ENCODE data around the gene TM4SF4. TPM values are rescaled to one million over a fixed set of nuclear protein-coding genes. Genes with fewer than 3 reads are reported as not detected.

Gene TM4SF4
- total and polyA plus RNA-seq, 4 donors: 184 to 230 (median 208) TPM

DNA sequence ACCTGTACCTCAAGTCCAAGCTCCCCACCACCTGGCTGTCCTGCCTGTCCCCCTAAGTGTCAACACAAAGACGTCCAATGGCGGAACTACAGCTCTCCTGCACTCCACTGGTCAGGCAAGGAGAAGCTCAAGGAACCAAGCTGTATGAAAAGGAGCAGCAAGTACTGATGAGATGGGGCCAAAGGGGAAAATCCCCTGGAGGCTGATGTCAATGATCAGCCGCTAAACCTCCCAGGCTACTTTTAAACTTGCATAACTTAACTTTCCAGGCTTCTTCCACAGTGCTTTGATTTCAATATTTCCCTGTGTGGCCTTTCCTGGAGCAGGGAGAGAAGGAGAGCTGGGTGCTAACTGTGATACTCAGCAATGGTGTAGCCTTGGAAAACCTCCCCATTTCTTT, 35.0 kb downstream of the TM4SF4 start:
- no peaks in the 10 kb centered on the region for H3K36me3 ChIP-seq (ENCODE audit: control insufficient read depth in 4 of 4, insufficient read depth in 3 of 4, low read depth in 1 of 4, low read length in 3 of 4)
- no peaks in the 10 kb centered on the region for H3K9me3 ChIP-seq (ENCODE audit: control insufficient read depth in 4 of 4, low read length in 3 of 4)
- DNase-seq (ENCODE audit: low spot score): no peak
- 90% methylated on average over 3 of the region's 3 CpGs for WGBS
- H3K4me1 ChIP-seq (ENCODE audit: control insufficient read depth in 4 of 4, insufficient read depth in 4 of 4, low read length in 3 of 4): peaks cover 0 to 10% (median 4%) of the 10 kb centered on the region in 4 donors
- H3K27ac ChIP-seq (ENCODE audit: low read depth in 1 of 2, low read length in 2 of 2): no peak overlapping the region
- H3K4me3 ChIP-seq (ENCODE audit: low read depth in 1 of 3, low read length in 3 of 3): no peak overlapping the region
- H3K27me3 ChIP-seq (ENCODE audit: control insufficient read depth in 4 of 4, insufficient read depth in 4 of 4, low read length in 3 of 4): no peaks in the 10 kb centered on the region
- H3K9ac ChIP-seq (ENCODE audit: low read depth in 1 of 2, low read length in 2 of 2): no peak overlapping the region
- TF ChIP-seq RAD21 (IDR thresholded peaks at IDR 0.05) (no peak), HNF4A (conservative IDR thresholded peaks at IDR 0.05) (no peak), TAF1 (conservative IDR thresholded peaks at IDR 0.05) (no peak), GABPA (IDR thresholded peaks at IDR 0.05 in 1 of 2, conservative IDR thresholded peaks at IDR 0.05 in 1 of 2) (no peak), YY1 (IDR thresholded peaks at IDR 0.05) (no peak), EGR1 (IDR thresholded peaks at IDR 0.05; ENCODE audit: low read depth in 2 of 2) (no peak)
- TF ChIP-seq, protein P1, sequence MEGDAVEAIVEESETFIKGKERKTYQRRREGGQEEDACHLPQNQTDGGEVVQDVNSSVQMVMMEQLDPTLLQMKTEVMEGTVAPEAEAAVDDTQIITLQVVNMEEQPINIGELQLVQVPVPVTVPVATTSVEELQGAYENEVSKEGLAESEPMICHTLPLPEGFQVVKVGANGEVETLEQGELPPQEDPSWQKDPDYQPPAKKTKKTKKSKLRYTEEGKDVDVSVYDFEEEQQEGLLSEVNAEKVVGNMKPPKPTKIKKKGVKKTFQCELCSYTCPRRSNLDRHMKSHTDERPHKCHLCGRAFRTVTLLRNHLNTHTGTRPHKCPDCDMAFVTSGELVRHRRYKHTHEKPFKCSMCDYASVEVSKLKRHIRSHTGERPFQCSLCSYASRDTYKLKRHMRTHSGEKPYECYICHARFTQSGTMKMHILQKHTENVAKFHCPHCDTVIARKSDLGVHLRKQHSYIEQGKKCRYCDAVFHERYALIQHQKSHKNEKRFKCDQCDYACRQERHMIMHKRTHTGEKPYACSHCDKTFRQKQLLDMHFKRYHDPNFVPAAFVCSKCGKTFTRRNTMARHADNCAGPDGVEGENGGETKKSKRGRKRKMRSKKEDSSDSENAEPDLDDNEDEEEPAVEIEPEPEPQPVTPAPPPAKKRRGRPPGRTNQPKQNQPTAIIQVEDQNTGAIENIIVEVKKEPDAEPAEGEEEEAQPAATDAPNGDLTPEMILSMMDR (IDR thresholded peaks at IDR 0.05; ENCODE audit: low read depth, low read length, missing input control): no peak

DNA sequence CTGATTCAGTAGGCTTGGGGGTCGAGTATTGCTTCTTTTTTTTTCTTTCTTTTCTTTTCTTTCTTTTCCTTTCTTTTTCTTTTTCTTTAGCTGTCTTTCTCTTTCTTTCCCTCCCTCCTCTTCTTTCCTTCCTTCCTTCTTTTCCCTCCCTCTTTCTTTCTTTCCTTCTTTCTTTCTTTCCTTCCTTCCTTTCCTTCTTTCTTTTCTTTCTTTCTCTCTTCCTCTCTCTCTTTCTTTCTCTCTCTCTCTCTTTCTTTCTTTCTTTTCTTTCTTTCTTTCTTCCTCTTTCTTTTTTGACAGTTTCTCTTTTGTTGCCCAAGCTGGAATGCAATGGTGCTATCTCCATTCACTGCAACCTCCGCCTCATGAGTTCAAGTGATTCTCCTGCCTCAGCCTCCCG, 36.0 kb downstream of the TM4SF4 start:
- TF ChIP-seq TAF1 (conservative IDR thresholded peaks at IDR 0.05) (no peak), RXRA (IDR thresholded peaks at IDR 0.05) (no peak), SP1 (IDR thresholded peaks at IDR 0.05) (no peak), FOXA2 (IDR thresholded peaks at IDR 0.05) (no peak), HNF4A (conservative IDR thresholded peaks at IDR 0.05) (no peak), RAD21 (IDR thresholded peaks at IDR 0.05) (no peak), FOXA1 (IDR thresholded peaks at IDR 0.05) (no peak)
- TF ChIP-seq, protein P2, sequence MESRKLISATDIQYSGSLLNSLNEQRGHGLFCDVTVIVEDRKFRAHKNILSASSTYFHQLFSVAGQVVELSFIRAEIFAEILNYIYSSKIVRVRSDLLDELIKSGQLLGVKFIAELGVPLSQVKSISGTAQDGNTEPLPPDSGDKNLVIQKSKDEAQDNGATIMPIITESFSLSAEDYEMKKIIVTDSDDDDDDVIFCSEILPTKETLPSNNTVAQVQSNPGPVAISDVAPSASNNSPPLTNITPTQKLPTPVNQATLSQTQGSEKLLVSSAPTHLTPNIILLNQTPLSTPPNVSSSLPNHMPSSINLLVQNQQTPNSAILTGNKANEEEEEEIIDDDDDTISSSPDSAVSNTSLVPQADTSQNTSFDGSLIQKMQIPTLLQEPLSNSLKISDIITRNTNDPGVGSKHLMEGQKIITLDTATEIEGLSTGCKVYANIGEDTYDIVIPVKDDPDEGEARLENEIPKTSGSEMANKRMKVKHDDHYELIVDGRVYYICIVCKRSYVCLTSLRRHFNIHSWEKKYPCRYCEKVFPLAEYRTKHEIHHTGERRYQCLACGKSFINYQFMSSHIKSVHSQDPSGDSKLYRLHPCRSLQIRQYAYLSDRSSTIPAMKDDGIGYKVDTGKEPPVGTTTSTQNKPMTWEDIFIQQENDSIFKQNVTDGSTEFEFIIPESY (IDR thresholded peaks at IDR 0.05): no peak
- TF ChIP-seq, protein P3, sequence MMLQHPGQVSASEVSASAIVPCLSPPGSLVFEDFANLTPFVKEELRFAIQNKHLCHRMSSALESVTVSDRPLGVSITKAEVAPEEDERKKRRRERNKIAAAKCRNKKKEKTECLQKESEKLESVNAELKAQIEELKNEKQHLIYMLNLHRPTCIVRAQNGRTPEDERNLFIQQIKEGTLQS (IDR thresholded peaks at IDR 0.05): no peak
- TF ChIP-seq, protein P4, sequence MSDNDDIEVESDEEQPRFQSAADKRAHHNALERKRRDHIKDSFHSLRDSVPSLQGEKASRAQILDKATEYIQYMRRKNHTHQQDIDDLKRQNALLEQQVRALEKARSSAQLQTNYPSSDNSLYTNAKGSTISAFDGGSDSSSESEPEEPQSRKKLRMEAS (IDR thresholded peaks at IDR 0.05): no peak
- Histone ChIP-seq H3K9me3 (ENCODE audit: control insufficient read depth in 4 of 4, low read length in 3 of 4) (no peaks in the 10 kb centered on the region), H3K4me3 (ENCODE audit: low read depth in 1 of 3, low read length in 3 of 3) (no peak overlapping the region), H3K27ac (ENCODE audit: low read depth in 1 of 2, low read length in 2 of 2) (no peak overlapping the region), H3K9ac (ENCODE audit: low read depth in 1 of 2, low read length in 2 of 2) (no peak overlapping the region), H3K36me3 (ENCODE audit: control insufficient read depth in 4 of 4, insufficient read depth in 3 of 4, low read depth in 1 of 4, low read length in 3 of 4) (no peaks in the 10 kb centered on the region), H3K4me1 (ENCODE audit: control insufficient read depth in 4 of 4, insufficient read depth in 4 of 4, low read length in 3 of 4) (peaks cover 0 to 10% (median 4%) of the 10 kb centered on the region in 4 donors), H3K27me3 (ENCODE audit: control insufficient read depth in 4 of 4, insufficient read depth in 4 of 4, low read length in 3 of 4) (no peaks in the 10 kb centered on the region)
- 91% methylated on average over 3 of the region's 3 CpGs for WGBS
- no peak for DNase-seq (ENCODE audit: low spot score)

DNA sequence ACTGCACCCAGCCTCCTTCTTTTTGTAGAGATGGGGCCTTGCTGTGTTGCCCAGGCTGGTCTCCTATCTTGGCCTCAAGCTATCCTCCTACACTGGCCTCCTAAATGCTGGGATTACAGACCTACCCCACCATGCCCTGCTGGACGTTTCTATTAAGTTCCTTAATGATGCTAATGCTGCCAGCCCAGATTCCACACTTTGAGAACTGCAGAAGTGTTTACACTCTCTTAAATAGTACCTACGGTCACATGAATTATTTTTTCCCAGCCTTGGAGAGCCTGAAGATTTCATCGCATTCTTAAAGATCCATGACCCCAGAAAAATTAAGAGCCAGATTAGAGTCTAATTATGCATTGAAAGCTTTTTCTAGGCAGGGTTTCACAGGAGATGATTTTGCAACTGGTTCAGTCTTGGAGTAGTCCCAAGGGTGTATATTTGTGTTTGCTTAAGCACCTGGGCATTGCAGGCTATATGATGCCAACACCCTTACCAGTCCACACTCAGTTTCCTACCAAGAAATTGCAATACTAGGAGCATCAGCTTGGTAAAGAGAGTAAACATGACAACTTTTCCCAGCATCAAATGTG, 36.6 kb downstream of the TM4SF4 start:
- H3K9ac ChIP-seq (ENCODE audit: low read depth in 1 of 2, low read length in 2 of 2): no peak overlapping the region
- DNase-seq (ENCODE audit: low spot score): no peak
- peaks cover 0 to 10% (median 4%) of the 10 kb centered on the region in 4 donors for H3K4me1 ChIP-seq (ENCODE audit: control insufficient read depth in 4 of 4, insufficient read depth in 4 of 4, low read length in 3 of 4)
- H3K9me3 ChIP-seq (ENCODE audit: control insufficient read depth in 4 of 4, low read length in 3 of 4): no peaks in the 10 kb centered on the region
- no peaks in the 10 kb centered on the region for H3K36me3 ChIP-seq (ENCODE audit: control insufficient read depth in 4 of 4, insufficient read depth in 3 of 4, low read depth in 1 of 4, low read length in 3 of 4)
- H3K27me3 ChIP-seq (ENCODE audit: control insufficient read depth in 4 of 4, insufficient read depth in 4 of 4, low read length in 3 of 4): no peaks in the 10 kb centered on the region
- H3K4me3 ChIP-seq (ENCODE audit: low read depth in 1 of 3, low read length in 3 of 3): no peak overlapping the region
- WGBS: 76% methylated on average over 3 of the region's 3 CpGs
- H3K27ac ChIP-seq (ENCODE audit: low read depth in 1 of 2, low read length in 2 of 2): no peak overlapping the region
- TF ChIP-seq, protein P4 (IDR thresholded peaks at IDR 0.05): no peak
- no peak for TF ChIP-seq FOXA2 (IDR thresholded peaks at IDR 0.05)
- no peak for TF ChIP-seq YY1 (IDR thresholded peaks at IDR 0.05)
- TF ChIP-seq RAD21 (IDR thresholded peaks at IDR 0.05): no peak
- TF ChIP-seq JUND (IDR thresholded peaks at IDR 0.05): no peak
- TF ChIP-seq, protein P2 (IDR thresholded peaks at IDR 0.05): no peak
- no peak for TF ChIP-seq NR2F2 (IDR thresholded peaks at IDR 0.05)
- TF ChIP-seq, protein P1 (IDR thresholded peaks at IDR 0.05; ENCODE audit: low read depth, low read length, missing input control): no peak
- no peak for TF ChIP-seq RXRA (IDR thresholded peaks at IDR 0.05)
- TF ChIP-seq SP1 (IDR thresholded peaks at IDR 0.05): no peak
- TF ChIP-seq, protein P3 (IDR thresholded peaks at IDR 0.05): no peak
- TF ChIP-seq TAF1 (conservative IDR thresholded peaks at IDR 0.05): no peak

Data from liver (tissue), 9 donors.